GM21529 (cell line): ENCODE measurements around the gene MAGI3.
"Not testable (repeated sequence)": the region's sequence is repeated elsewhere in the genome, so short reads cannot be mapped to it uniquely, and the experiment has no call there.

Experiments
- ATAC-seq: cut with Tn5 transposase; IDR thresholded peaks from one replicate; pipeline ENCODE4 v1.9.1; 2021; ENCODE audit not compliant: unreplicated experiment

MAGI3 gene

GRCh38 chr1:113567427-113567826 lies 177.1 kb downstream of the MAGI3 start:
- no peak for ATAC-seq

DNA sequence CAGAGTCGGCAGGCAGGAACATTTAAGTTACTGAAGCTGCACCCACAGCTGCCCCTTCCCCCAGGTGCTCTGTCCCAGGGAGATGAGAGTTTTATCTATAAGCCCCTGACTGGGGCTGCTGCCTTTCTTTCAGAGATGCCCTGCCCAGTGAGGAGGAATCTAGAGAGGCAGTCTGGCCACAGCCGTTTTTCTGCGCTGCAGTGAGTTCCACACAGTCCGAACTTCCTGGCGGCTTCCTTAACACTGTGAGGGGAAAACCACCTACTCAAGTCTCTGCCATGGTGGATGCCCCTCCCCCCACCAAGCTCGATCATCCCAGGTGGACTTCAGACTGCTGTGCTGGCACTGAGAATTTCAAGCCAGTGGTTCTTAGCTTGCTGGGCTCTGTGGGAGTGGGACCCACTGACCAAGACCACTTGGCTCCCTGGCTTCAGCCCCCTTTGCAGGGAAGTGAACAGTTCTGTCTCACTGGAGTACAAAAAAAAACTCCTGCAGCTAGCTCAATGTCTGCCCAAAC lies 185.5 kb downstream of the MAGI3 start:
- ATAC-seq: not testable (repeated sequence)

DNA sequence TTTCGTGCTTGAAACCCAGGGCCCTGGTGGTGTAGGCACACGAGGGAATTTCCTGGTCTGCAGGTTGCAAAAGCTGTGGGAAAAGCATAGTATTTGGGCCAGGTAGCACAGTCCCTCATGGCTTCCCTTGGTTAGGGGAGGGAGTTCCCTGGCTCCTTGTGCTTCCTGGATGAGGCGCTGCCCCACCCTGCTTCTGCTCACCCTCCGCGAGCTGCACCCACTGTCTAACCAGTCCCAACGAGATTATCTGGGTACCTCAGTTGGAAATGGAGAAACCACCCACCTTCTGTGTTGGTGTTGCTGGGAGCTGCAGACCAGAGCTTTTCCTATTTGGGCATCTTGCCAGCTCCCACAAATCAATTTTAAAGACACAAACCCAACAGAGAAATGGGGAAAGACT lies 186.0 kb downstream of the MAGI3 start:
- no peak for ATAC-seq

DNA sequence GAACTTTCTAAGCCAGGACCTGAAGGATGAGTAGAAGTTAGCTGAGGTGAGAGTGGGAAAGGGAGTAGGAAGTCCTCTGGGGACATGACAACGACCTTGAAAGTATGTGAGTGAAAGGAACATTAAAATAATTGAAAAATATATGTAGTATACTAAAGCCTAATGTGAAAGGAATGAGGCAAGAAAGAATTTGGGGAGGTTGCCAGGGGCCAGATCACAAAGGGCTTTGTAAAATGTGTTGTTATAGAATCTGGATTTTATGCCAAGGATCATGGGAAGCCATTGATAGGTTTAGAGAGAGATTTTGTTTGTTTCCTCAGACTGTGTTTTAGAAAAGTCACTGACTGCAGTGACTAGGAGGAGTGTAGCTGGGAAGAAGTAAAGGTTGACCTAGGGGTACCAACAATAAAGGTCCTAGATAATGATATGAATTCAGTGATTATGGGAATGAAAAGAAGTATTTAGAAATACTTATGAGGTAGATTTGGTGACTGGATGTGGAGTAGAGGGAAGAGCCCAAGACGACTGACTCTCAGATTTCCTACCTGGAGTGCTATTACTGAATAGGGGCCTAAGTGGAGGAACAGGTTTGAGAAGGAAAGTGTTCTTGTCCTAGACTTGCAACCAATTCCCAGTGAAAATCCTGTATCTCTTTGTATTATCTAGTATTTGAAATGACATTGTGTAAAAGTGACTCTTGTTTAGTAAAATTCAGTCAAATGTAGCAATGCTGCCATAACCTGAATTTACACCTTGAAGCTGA lies 189.1 kb downstream of the MAGI3 start:
- no peak for ATAC-seq

DNA sequence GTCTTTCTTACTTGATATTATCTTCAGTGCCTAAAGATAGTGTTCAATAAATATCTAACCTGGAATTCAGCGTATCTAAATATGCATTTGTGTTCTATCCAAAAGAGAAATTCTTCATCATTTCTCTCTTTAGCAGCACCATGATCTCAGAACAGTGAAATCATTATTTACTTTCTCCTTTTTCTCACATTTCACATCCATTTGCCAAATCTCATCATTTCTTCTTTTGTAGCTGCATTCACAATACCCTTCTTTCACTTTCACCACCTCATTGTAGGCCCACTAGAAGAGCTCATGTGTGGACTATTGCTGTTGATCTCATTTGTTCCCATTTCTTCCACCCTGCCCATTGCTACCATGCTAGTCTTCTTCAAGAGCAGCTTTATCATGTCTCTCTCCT lies 191.0 kb downstream of the MAGI3 start:
- no peak for ATAC-seq

- no peak for ATAC-seq
Measured at GRCh38 chr1:113582084-113582483, 191.8 kb downstream of the MAGI3 start.

GRCh38 chr1:113587475-113587874 lies 197.2 kb downstream of the MAGI3 start:
- ATAC-seq: no peak

GRCh38 chr1:113592230-113592629 lies 201.9 kb downstream of the MAGI3 start:
- ATAC-seq: no peak

DNA sequence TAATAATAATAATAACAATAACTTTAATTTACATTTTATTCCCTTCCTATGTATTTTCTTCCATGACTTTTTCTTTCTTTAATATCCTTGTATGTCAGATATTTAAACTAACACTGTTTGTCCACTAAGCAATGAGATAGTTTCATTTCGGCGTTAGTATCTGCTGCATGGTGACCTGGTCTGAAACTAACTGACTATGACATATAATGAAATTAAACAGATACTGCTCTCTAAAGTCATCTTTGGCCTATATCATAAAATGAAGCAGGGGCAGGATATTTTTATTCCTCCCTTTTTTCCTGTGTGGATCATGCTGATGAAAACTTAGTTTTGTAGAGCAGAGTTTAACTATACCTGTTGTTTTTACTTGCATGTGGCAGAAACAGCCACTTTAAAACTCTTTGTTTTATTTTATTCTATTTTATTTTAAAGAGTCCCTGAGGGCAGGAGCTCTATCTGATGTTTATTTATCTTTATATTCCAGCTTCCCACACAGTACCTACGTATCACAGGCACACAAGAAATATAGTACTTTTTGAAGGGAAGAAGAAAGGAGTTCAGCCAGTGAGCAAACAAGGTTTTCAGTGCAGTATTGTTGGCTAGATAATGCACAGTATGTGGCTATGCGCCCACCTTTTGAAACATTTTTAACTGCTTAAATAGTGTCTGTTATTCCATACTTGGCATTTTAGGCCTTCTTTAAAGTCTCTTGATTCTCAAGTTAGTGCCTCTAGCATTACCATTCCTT lies 203.4 kb downstream of the MAGI3 start:
- no peak for ATAC-seq

GRCh38 chr1:113604466-113604865 lies 214.2 kb downstream of the MAGI3 start:
- ATAC-seq: not testable (repeated sequence)

DNA sequence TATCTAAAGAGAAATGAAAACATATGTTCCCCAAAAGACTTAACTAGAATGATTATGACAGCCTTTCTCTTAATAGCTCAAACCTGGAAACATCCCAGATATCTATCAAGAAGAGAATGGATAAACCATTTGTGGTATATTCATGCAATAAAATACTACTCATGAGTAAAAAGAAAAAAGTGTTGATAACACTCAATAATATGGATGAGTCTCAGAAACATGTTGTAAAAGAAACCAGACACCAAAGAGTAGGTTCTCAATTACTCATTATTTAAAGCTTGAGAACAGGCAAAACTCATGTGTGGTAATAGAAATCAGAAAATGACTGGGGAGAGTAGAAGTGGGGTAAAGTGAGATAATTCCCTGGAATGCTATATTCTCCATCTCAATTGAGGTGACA lies 214.8 kb downstream of the MAGI3 start:
- ATAC-seq: no peak

DNA sequence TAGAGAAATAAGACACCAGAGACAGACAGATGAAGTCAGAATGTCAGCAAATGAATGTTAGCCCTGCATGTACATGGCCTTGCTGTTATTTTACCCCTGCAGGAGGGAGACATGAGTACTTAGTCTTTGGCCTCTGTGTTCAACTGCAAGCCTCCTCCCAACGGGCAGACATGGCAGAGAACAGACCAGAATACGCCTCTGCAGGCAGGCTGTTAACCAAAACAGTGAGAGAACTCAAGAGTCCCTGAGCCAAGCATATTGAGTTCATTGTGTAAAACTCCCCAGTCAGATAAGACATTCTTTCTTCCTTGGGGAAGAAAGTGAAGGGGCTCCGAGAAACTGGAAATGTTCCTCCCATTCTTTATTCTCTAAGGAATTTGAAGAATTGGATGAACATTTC lies 218.1 kb downstream of the MAGI3 start:
- ATAC-seq: no peak

GRCh38 chr1:113610372-113610771 lies 220.1 kb downstream of the MAGI3 start:
- ATAC-seq: no peak

- ATAC-seq: no peak
Measured at GRCh38 chr1:113615425-113615824, 225.1 kb downstream of the MAGI3 start.

- no peak for ATAC-seq
Measured at GRCh38 chr1:113616156-113616555, 225.8 kb downstream of the MAGI3 start.

DNA sequence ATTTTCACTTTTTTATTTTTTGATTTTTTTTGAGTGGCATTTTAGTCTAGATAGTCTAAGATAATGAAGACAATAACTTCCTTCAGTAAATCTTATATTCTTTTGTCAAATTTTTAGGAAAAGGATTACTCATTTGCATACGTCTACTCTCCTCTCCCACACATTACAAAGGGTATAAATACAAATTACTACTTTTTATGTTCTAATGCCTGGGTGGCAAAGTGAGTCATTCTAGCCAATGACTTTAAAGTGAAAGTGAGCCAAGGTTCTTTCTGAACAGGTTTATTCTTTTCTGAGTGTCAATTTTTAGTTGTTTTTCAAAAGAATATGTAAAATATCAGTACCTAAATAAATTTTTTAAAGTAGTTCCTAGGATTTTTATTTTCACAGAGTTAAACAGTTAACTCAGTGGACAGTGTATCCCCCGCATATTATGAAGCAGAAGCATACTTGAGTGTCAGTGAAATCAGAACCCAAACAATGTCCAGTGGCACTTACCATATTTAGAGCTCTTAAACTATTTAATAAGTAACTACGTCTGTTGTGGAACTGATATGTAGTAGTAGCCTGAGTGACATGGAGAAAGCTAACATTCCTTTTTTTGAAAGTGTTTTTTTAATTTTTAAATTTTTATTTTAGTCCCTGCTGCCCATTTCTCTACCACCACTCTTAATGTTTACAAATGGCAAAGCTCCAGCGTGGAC lies 227.3 kb downstream of the MAGI3 start:
- no peak for ATAC-seq

- ATAC-seq: no peak
Measured at GRCh38 chr1:113628997-113629396, 238.7 kb downstream of the MAGI3 start.

DNA sequence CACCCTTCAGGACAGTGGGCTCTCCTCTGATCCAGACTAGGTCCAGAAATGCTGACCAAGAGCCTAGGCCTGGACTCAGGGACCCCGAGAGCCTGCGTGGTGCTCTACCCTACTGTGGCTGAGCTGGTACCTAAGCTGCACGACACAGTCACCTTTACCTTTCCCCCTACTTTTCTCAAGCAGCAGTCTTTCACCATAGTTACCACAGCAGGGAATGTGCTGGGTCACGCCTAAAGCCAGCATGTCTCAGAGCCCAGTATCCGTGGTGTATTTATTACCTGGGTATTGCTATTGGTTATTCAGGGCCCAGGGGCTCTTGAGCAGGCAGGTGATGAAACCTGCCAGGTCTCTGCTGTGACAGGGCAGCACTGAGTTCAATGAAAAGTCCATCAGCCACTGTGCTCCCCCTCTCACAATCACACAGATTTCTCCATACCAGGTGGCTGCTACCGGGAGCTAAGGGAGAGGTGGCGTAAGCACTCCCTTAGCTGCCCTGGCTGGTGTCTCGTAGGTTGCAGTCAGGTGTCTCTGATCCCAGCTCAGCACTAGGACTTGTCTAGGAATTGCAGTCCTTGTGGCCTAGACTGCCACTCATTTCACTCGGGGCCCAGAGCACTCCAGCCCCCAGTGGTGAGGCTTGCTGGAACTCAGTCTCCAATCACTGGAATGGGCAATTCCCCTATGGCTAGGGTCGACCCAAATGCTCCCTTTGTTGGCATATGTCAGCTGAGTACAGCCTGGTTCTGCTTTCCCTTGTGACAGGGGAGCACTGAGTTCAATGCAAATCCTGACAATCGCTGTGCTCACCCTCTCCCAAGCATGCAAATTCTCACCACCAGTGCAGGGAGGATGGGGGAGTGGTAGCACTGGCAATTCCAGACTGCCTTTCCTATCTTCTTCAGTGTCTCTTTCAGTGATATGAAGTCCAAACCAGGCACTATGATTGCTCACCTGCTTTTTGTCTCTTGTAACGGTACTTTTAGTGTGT lies 240.3 kb downstream of the MAGI3 start:
- no peak for ATAC-seq

- ATAC-seq: no peak
Measured at GRCh38 chr1:113641396-113641795, 251.1 kb downstream of the MAGI3 start.

- ATAC-seq: no peak
Measured at GRCh38 chr1:113647164-113647563, 256.8 kb downstream of the MAGI3 start.
